BJ (cell line): Measurements from ENCODE around the gene G6PC1. TPM values are rescaled to one million over a fixed set of nuclear protein-coding genes. Genes with fewer than 3 reads are reported as not detected.
"Not testable (repeated sequence)": the region's sequence is repeated elsewhere in the genome, so short reads cannot be mapped to it uniquely, and the experiment has no call there.

ENCODE experiments used
- CTCF ChIA-PET: fragments of 350-600 bp; formaldehyde crosslinking; extraction: SDS; loops from one replicate; lab custom pipeline; 2021; ENCODE audit warnings: antibody characterized with exemption, inconsistent platforms; lab: Yijun Ruan, JAX
- POLR2A ChIA-PET: fragments of 300-600 bp; sonication (Branson Sonifier 250); formaldehyde crosslinking; extraction: SDS; loops from one replicate; lab custom pipeline; 2021; ENCODE audit warnings: antibody characterized with exemption; lab: Charles Lee
- DNase-seq: peaks from one replicate; pipeline ENCODE4 v3.0.0-alpha.2; 2011; ENCODE audit warnings: low read depth
- H3K27me3 ChIP-seq: 2 replicates; pipeline ENCODE4 v1.6.0; 2011; ENCODE audit warnings: low read length; ENCODE audit not compliant: control insufficient read depth, insufficient read depth
- H3K36me3 ChIP-seq: 2 replicates; pipeline ENCODE4 v1.5.1; 2011; ENCODE audit warnings: low read length; ENCODE audit not compliant: control insufficient read depth, insufficient read depth
- H3K4me3 ChIP-seq: 2 replicates; pipeline ENCODE4 v1.5.1; 2011; ENCODE audit warnings: low read depth, mild to moderate bottlenecking, control low read depth, low read length
- CTCF ChIP-seq: IDR thresholded peaks from 2 replicates; pipeline ENCODE4 v1.5.1; 2011; ENCODE audit warnings: low read depth, mild to moderate bottlenecking, control low read depth, inconsistent platforms, low read length, moderate library complexity; ENCODE audit not compliant: insufficient read depth
- polyA plus RNA-seq: library from polyadenylated mRNA; depleted of rRNA; stranded (reverse); fragments of >200 nt; gene quantifications from 2 replicates; pipeline ENCODE4 v1.2.3, GENCODE V29; 2011

The G6PC1 gene
- polyA plus RNA-seq, 1 experiment = not detected

GRCh38 chr17:42891539-42892152 lies 9.0 kb upstream of the G6PC1 start:
- no peak for DNase-seq
- no peak overlapping the region for H3K4me3 ChIP-seq
- ChIA-PET POLR2A (no interaction called here), CTCF (no interaction called here)
- H3K36me3 ChIP-seq = no peaks in the 10 kb centered on the region
- no peak for TF ChIP-seq CTCF
- 0 out of 2 replicates have a peak, but pooled peaks cover 1% of the 10 kb centered on the region for H3K27me3 ChIP-seq

- ChIA-PET POLR2A (no interaction called here), CTCF (no interaction called here)
- Histone ChIP-seq H3K36me3 (no peaks in the 10 kb centered on the region), H3K4me3 (no peak overlapping the region), H3K27me3 (0 out of 2 replicates have a peak, but pooled peaks cover 1% of the 10 kb centered on the region)
- no peak for DNase-seq
- no peak for TF ChIP-seq CTCF
Measured at GRCh38 chr17:42893359-42893758, 7.2 kb upstream of the G6PC1 start.

GRCh38 chr17:42894283-42895184 lies 6.1 kb upstream of the G6PC1 start:
- Histone ChIP-seq H3K36me3 (no peaks in the 10 kb centered on the region), H3K27me3 (no peaks in the 10 kb centered on the region), H3K4me3 (no peak overlapping the region)
- TF ChIP-seq CTCF = no peak
- POLR2A ChIA-PET = no interaction called here
- CTCF ChIA-PET = interaction anchor here (0.6 to 0.8 kb wide), 2 partner anchors 11 to 78 kb away, joined by 3 read pairs; no protein-coding TSS in a partner anchor
- DNase-seq = no peak

- POLR2A ChIA-PET = no interaction called here
- no peak for TF ChIP-seq CTCF
Measured at GRCh38 chr17:42895185-42895555, 5.4 kb upstream of the G6PC1 start.

GRCh38 chr17:42898147-42898811 lies 2.3 kb upstream of the G6PC1 start:
- no peak for TF ChIP-seq CTCF
- H3K27me3 ChIP-seq = peaks cover 4% of the 10 kb centered on the region
- POLR2A ChIA-PET = no interaction called here
- no peaks in the 10 kb centered on the region for H3K36me3 ChIP-seq
- CTCF ChIA-PET = interaction anchor here (0.7 to 1.5 kb wide), 2 partner anchors 12 to 55 kb away, joined by 3 to 5 read pairs; no protein-coding TSS in a partner anchor
- no peak for DNase-seq
- H3K4me3 ChIP-seq = no peak overlapping the region

More at GRCh38 chr17:42895185-42895555, 5.4 kb upstream of the G6PC1 start:
- CTCF ChIA-PET = interaction anchor here (0.6 to 0.8 kb wide), 2 partner anchors 12 to 78 kb away, joined by 3 read pairs; no protein-coding TSS in a partner anchor
- no peaks in the 10 kb centered on the region; the same call in 1 of the 2 replicates for H3K27me3 ChIP-seq
- no peak overlapping the region for H3K4me3 ChIP-seq
- no peaks in the 10 kb centered on the region for H3K36me3 ChIP-seq
- peak; percentile 40 for DNase-seq

GRCh38 chr17:42899981-42900380 lies 618 bp upstream of the G6PC1 start:
- CTCF ChIA-PET, H3K27me3 ChIP-seq, H3K4me3 ChIP-seq, POLR2A ChIA-PET, DNase-seq, H3K36me3 ChIP-seq: not testable (repeated sequence)
